SK-N-SH (cell line): ENCODE data around the gene OR52B6. TPM values are rescaled to one million over a fixed set of nuclear protein-coding genes. Genes with fewer than 3 reads are reported as not detected.

Experiments
- CTCF ChIA-PET: fragments of 300-600, 350-600 bp; formaldehyde crosslinking; extraction: SDS; loops from one replicate; lab custom pipeline; 2021; lab: Yijun Ruan, JAX
- POLR2A ChIA-PET: fragments of 350-600 bp; sonication (Branson Sonifier 250); formaldehyde crosslinking; extraction: SDS; loops from one replicate; lab custom pipeline; 2020; ENCODE audit warnings: antibody characterized with exemption, inconsistent platforms; lab: Yijun Ruan, JAX
- DNase-seq: peaks from one replicate; pipeline ENCODE4 v3.0.0; 2012
- H2AFZ ChIP-seq: fragments of 200-600 bp; sonication (generic); 2 replicates; pipeline ENCODE4 v1.8.1; 2016; ENCODE audit warnings: antibody characterized with exemption, mild to moderate bottlenecking, low read depth
- H3F3A ChIP-seq: fragments of 200-600 bp; sonication (generic); replicated peaks from 2 replicates; pipeline ENCODE3; 2016; ENCODE audit warnings: antibody characterized with exemption, mild to moderate bottlenecking; ENCODE audit not compliant: insufficient read depth
- H3K27ac ChIP-seq, 2 experiments: fragments of 200-500 bp in 1 of 2; fragments of 200-600 bp in 1 of 2; sonication (Bioruptor generic) in 1 of 2; sonication (generic), shearing (Covaris generic) in 1 of 2; 2 replicates each; pipeline versions ENCODE4 v1.5.1 to v1.6.1; 2014 to 2016; ENCODE audit warnings: low read depth in 2 of 2, inconsistent platforms in 1 of 2, low read length in 1 of 2, mild to moderate bottlenecking in 1 of 2, mixed read lengths in 1 of 2
- H3K27me3 ChIP-seq: fragments of 200-600 bp; sonication (generic), shearing (Covaris generic); 2 replicates; pipeline ENCODE4 v1.6.1; 2016; ENCODE audit warnings: mixed run types; ENCODE audit not compliant: insufficient read depth
- H3K36me3 ChIP-seq, 2 experiments: fragments of 200-500 bp in 1 of 2; fragments of 200-600 bp in 1 of 2; sonication (Bioruptor generic) in 1 of 2; sonication (generic) in 1 of 2; replicated peaks in 1 of 2; 2 replicates each; pipeline versions ENCODE3 to v1.5.1; 2014 to 2016; ENCODE audit warnings: low read length in 1 of 2, mild to moderate bottlenecking in 1 of 2; ENCODE audit not compliant: insufficient read depth in 2 of 2, control insufficient read depth in 1 of 2
- H3K4me1 ChIP-seq, 2 experiments: fragments of 200-500 bp in 1 of 2; fragments of 200-600 bp in 1 of 2; sonication (Bioruptor generic) in 1 of 2; sonication (generic), shearing (Covaris generic) in 1 of 2; 2 replicates each; pipeline versions ENCODE4 v1.5.1 to v1.6.1; 2014 to 2016; ENCODE audit warnings: low read depth in 1 of 2, low read length in 1 of 2, mixed run types in 1 of 2; ENCODE audit not compliant: insufficient read depth in 2 of 2, control insufficient read depth in 1 of 2
- H3K4me2 ChIP-seq: fragments of 200-600 bp; sonication (generic), shearing (Covaris generic); 2 replicates; pipeline ENCODE4 v1.6.1; 2017; ENCODE audit warnings: mixed run types
- H3K4me3 ChIP-seq, 2 experiments: fragments of 200-500 bp in 1 of 2; fragments of 200-600 bp in 1 of 2; sonication (Bioruptor generic) in 1 of 2; sonication (generic), shearing (Covaris generic) in 1 of 2; 2 replicates each; pipeline versions ENCODE4 v1.5.1 to v1.8.1; 2014 to 2016; ENCODE audit warnings: low read depth in 2 of 2, inconsistent platforms in 1 of 2, low read length in 1 of 2, mild to moderate bottlenecking in 1 of 2, mixed read lengths in 1 of 2, moderate library complexity in 1 of 2
- H3K79me2 ChIP-seq: fragments of 200-600 bp; sonication (generic); 2 replicates; pipeline ENCODE4 v1.8.1; 2017; ENCODE audit warnings: mild to moderate bottlenecking; ENCODE audit not compliant: insufficient read depth
- H3K9ac ChIP-seq: fragments of 200-600 bp; sonication (generic); 2 replicates; pipeline ENCODE4 v1.6.1; 2017; ENCODE audit warnings: mixed run types
- H3K9me2 ChIP-seq: fragments of 200-600 bp; sonication (generic); 2 replicates; pipeline ENCODE4 v1.6.1; 2017; ENCODE audit warnings: mixed run types
- H3K9me3 ChIP-seq: fragments of 200-600 bp; sonication (generic); 2 replicates; pipeline ENCODE4 v1.6.1; 2017; ENCODE audit warnings: mixed run types, mild to moderate bottlenecking, moderate library complexity
- H4K20me1 ChIP-seq: fragments of 200-600 bp; sonication (generic); 2 replicates; pipeline ENCODE4 v1.6.1; 2017; ENCODE audit warnings: mild to moderate bottlenecking, mixed run types; ENCODE audit not compliant: insufficient read depth
- CHD2 ChIP-seq: fragments of 150-350 bp; IDR thresholded peaks from 2 replicates; pipeline ENCODE4 v1.6.1; 2018; ENCODE audit warnings: low read length; ENCODE audit not compliant: partially characterized antibody
- CTCF ChIP-seq: fragments of 200-600 bp; sonication (generic); IDR thresholded peaks from 2 replicates; pipeline ENCODE4 v1.6.1; 2017; ENCODE audit warnings: antibody characterized with exemption, mild to moderate bottlenecking, moderate library complexity
- ELF1 ChIP-seq: IDR thresholded peaks from 2 replicates; pipeline ENCODE4 v1.4.0; 2012
- EP300 ChIP-seq, 2 experiments: IDR thresholded peaks; 2 replicates each; pipeline versions ENCODE4 v1.4.0 to v1.6.1; 2012; ENCODE audit warnings: borderline replicate concordance in 1 of 2, low read depth in 1 of 2, low read length in 1 of 2
- FOSL2 ChIP-seq: IDR thresholded peaks from 2 replicates; pipeline ENCODE4 v1.4.0; 2012; ENCODE audit warnings: low read depth, mild to moderate bottlenecking, moderate library complexity, borderline replicate concordance
- FOXJ3 ChIP-seq: sonication (generic); formaldehyde crosslinking; IDR thresholded peaks from 2 replicates; pipeline ENCODE4 v1.5.1; 2020; ENCODE audit warnings: mild to moderate bottlenecking, missing genetic modification reagents
- NRF1 ChIP-seq: IDR thresholded peaks from 2 replicates; pipeline ENCODE4 v1.6.1; 2012; ENCODE audit warnings: low read depth, mild to moderate bottlenecking, low read length
- POLR2AphosphoS5 ChIP-seq: IDR thresholded peaks from 2 replicates; pipeline ENCODE4 v1.6.1; 2012; ENCODE audit warnings: low read depth, low read length
- RFX5 ChIP-seq: IDR thresholded peaks from 2 replicates; pipeline ENCODE4 v1.6.1; 2012; ENCODE audit warnings: mild to moderate bottlenecking, improper control_type of control experiment, low read length
- SIN3A ChIP-seq: IDR thresholded peaks from 2 replicates; pipeline ENCODE4 v1.6.1; 2012; ENCODE audit warnings: low read depth, mild to moderate bottlenecking, low read length, moderate library complexity, borderline replicate concordance
- SMC3 ChIP-seq: IDR thresholded peaks from 2 replicates; pipeline ENCODE4 v1.6.1; 2012; ENCODE audit warnings: low read depth, low read length, improper control_type of control experiment
- TCF12 ChIP-seq: IDR thresholded peaks from 2 replicates; pipeline ENCODE4 v1.4.0; 2012
- TEAD4 ChIP-seq: IDR thresholded peaks from 2 replicates; pipeline ENCODE4 v1.4.0; 2012; ENCODE audit warnings: mild to moderate bottlenecking, borderline replicate concordance; ENCODE audit not compliant: insufficient read depth
- USF2 ChIP-seq: fragments of 150-350 bp; IDR thresholded peaks from 2 replicates; pipeline ENCODE4 v1.6.1; 2017; ENCODE audit warnings: antibody characterized with exemption, low read length, low read depth, borderline replicate concordance
- YY1 ChIP-seq: IDR thresholded peaks from 2 replicates; pipeline ENCODE4 v1.4.0; 2012; ENCODE audit warnings: low read depth, mild to moderate bottlenecking
- WGBS: methylation state at CpG from one replicate; pipeline ENCODE4 v1.1.6; 2017; ENCODE audit warnings: low lambda C conversion rate; 5-methylcytosine and 5-hydroxymethylcytosine counted together
- polyA plus RNA-seq, 3 experiments: library from polyadenylated mRNA; depleted of rRNA; stranded (reverse); fragments of >200 nt; gene quantifications; 2 replicates each; pipeline ENCODE4 v1.2.3, GENCODE V29; 2012

OR52B6 gene
- polyA plus RNA-seq, 1 of the 3 experiments (the other 2 are of a cell fraction): not detected

GRCh38 chr11:5591613-5592012, 10.9 kb downstream of the OR52B6 start:
- H3K9me3 ChIP-seq: no peaks in the 10 kb centered on the region
- H3F3A ChIP-seq: no peaks in the 10 kb centered on the region
- H3K4me2 ChIP-seq: no peak overlapping the region
- H3K9ac ChIP-seq: no peak overlapping the region
- no peak overlapping the region for H2AFZ ChIP-seq
- no peaks in the 10 kb centered on the region for H3K4me1 ChIP-seq
- no peaks in the 10 kb centered on the region for H3K9me2 ChIP-seq
- H4K20me1 ChIP-seq: no peaks in the 10 kb centered on the region
- POLR2A ChIA-PET: no interaction called here
- CTCF ChIA-PET: interaction anchor here (1.7 kb wide), 1 partner anchor 8 kb away, joined by 4 read pairs; no protein-coding TSS in a partner anchor
- no peaks in the 10 kb centered on the region for H3K79me2 ChIP-seq
- no peak overlapping the region for H3K27ac ChIP-seq
- WGBS: 8% methylated on average over 3 of the region's 3 CpGs
- H3K4me3 ChIP-seq: no peak overlapping the region
- no peak for TF ChIP-seq SMC3
- TF ChIP-seq ELF1: no peak
- no peak for TF ChIP-seq FOSL2
- no peak for TF ChIP-seq EP300 (IDR thresholded peaks at IDR 0.05; ENCODE audit: borderline replicate concordance in 1 of 2, low read depth in 1 of 2, low read length in 1 of 2)
- TF ChIP-seq CHD2: no peak
- no peak for TF ChIP-seq RFX5
- no peak for DNase-seq
- peaks cover 20% of the 10 kb centered on the region for H3K27me3 ChIP-seq
- H3K36me3 ChIP-seq: no peaks in the 10 kb centered on the region

- no peaks in the 10 kb centered on the region for H3K9me2 ChIP-seq
- CTCF ChIA-PET: interaction anchor here (1.7 kb wide), 1 partner anchor 7 kb away, joined by 4 read pairs; no protein-coding TSS in a partner anchor
- no peaks in the 10 kb centered on the region for H4K20me1 ChIP-seq
- TF ChIP-seq YY1: no peak
- no peak for TF ChIP-seq FOSL2
- TF ChIP-seq CTCF: no peak
- no peak for TF ChIP-seq TCF12
- no peak for TF ChIP-seq SIN3A
- TF ChIP-seq RFX5: no peak
- TF ChIP-seq POLR2AphosphoS5: no peak
- TF ChIP-seq TEAD4: no peak
- no peak for TF ChIP-seq USF2
- no peak for TF ChIP-seq FOXJ3
- TF ChIP-seq NRF1: no peak
- no peak overlapping the region for H3K27ac ChIP-seq
- H3K36me3 ChIP-seq: no peaks in the 10 kb centered on the region
- no peaks in the 10 kb centered on the region for H3F3A ChIP-seq
- H3K4me2 ChIP-seq: no peak overlapping the region
- H2AFZ ChIP-seq: no peak overlapping the region
- no peaks in the 10 kb centered on the region for H3K9me3 ChIP-seq
- peaks cover 29% of the 10 kb centered on the region for H3K27me3 ChIP-seq
- H3K9ac ChIP-seq: no peak overlapping the region
- no peaks in the 10 kb centered on the region for H3K79me2 ChIP-seq
- no peaks in the 10 kb centered on the region for H3K4me1 ChIP-seq
- no peak for DNase-seq
- H3K4me3 ChIP-seq: no peak overlapping the region
- 10% methylated on average over 5 of the region's 5 CpGs for WGBS
- POLR2A ChIA-PET: no interaction called here
Observed at GRCh38 chr11:5592615-5593014, 11.9 kb downstream of the OR52B6 start.
